HG03135 (cell line): ENCODE data around the gene EMILIN1.
A peak's percentile ranks its signal among the peaks of the same experiment; 100 is the strongest.

ENCODE experiments used
- ATAC-seq: cut with Tn5 transposase; IDR thresholded peaks from one replicate; pipeline ENCODE4 v1.9.1; 2021; ENCODE audit warnings: mild to moderate bottlenecking, moderate library complexity; ENCODE audit not compliant: unreplicated experiment

The EMILIN1 gene

GRCh38 chr2:27078267-27079194, at the start of gene EMILIN1:
Gene EMILIN1 (plus strand): TSS chr2:27078615. CDS start chr2:27079066, 451 bp downstream.
- no peak for ATAC-seq

- no peak for ATAC-seq
These were observed 49.4 kb upstream of the EMILIN1 start for GRCh38 chr2:27029051-27029450.

- peak; percentile 86 for ATAC-seq
These were observed 45.7 kb upstream of the EMILIN1 start, which contains the start of gene TMEM214 for GRCh38 chr2:27032495-27033252. Gene TMEM214 (plus strand): TSS chr2:27032965. CDS start chr2:27033016, 51 bp downstream.

GRCh38 chr2:27033253-27033852, 45.1 kb upstream of the EMILIN1 start:
- ATAC-seq = no peak

- no peak for ATAC-seq
These were observed 40.4 kb upstream of the EMILIN1 start for GRCh38 chr2:27038012-27038411.

- no peak for ATAC-seq
These were observed 39.6 kb upstream of the EMILIN1 start for GRCh38 chr2:27038631-27039339.

- ATAC-seq = no peak
These were observed 39.0 kb upstream of the EMILIN1 start for GRCh38 chr2:27039426-27039825.

GRCh38 chr2:27039871-27040270, 38.5 kb upstream of the EMILIN1 start:
- ATAC-seq = no peak

GRCh38 chr2:27040282-27040681, 38.1 kb upstream of the EMILIN1 start:
- no peak for ATAC-seq

- peak; percentile 24 for ATAC-seq
These were observed 36.7 kb upstream of the EMILIN1 start for GRCh38 chr2:27041752-27042151.

- peak; percentile 56 for ATAC-seq
These were observed 36.2 kb upstream of the EMILIN1 start for GRCh38 chr2:27042159-27042661.

- ATAC-seq = no peak
These were observed 35.3 kb upstream of the EMILIN1 start for GRCh38 chr2:27042985-27043634.

GRCh38 chr2:27049422-27050280, 28.8 kb upstream of the EMILIN1 start:
- ATAC-seq = peak; percentile 23

- ATAC-seq = peak; percentile 57
These were observed 28.0 kb upstream of the EMILIN1 start for GRCh38 chr2:27050281-27050995.

- ATAC-seq = peak; percentile 65
These were observed 27.2 kb upstream of the EMILIN1 start, which contains the start of gene AGBL5 for GRCh38 chr2:27050996-27051901. Gene AGBL5 (plus strand): TSS chr2:27051668. CDS start chr2:27052959, 1,291 bp downstream.

GRCh38 chr2:27051902-27052645, 26.3 kb upstream of the EMILIN1 start:
- ATAC-seq = peak; percentile 2
